HG03175 (cell line): ENCODE results near the gene PRLHR.
"Not testable (repeated sequence)": the region's sequence is repeated elsewhere in the genome, so short reads cannot be mapped to it uniquely, and the experiment has no call there.

Experiments
- ATAC-seq: cut with Tn5 transposase; IDR thresholded peaks from one replicate; pipeline ENCODE4 v1.9.1; 2021; ENCODE audit warnings: mild to moderate bottlenecking, moderate library complexity; ENCODE audit not compliant: unreplicated experiment

PRLHR gene

DNA sequence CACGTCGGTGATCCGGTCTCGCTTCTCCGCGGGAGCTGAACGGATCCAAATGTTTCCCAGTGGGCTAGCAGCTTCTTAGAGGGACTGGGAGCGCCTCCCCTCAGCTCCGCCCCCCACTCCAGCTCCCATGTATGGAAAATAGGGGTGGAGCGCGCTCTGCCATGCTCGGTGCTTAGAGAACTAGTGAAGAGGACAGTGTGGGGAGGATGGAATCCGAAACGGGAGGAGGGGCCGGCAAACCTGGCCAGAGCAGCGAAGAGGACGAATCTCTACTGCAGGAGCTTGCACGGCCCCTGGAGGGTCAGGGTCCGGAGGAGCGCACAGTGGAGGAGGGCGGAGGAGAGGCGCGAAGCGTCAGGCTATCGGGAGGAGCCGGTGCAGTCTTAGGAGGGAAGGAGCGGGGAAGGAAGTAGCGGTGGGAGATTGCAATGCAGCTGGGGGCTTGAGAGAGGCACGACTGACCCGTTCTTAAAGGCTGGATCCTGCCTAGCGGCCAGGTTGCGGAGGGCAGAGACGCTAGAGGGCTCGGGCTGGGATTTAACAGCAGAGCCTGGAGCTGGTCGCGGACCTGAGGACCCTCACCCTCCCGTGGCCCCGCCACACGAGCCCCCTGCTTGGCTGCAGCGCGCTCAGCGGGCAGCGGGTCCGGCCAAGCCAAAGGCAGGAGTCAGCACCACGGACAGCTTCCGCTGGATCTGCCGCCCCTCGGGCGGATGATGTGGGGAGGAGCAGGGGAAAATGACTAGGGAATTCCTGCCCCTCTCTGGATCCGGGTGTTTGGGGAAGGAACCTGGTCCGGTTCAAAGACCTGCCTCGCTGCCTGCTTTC, at the start of gene PRLHR:
Gene PRLHR (minus strand): TSS at position 51 of the 828 bp plus-strand sequence. CDS start 404 bp downstream, outside the sequence.
- no peak for ATAC-seq

DNA sequence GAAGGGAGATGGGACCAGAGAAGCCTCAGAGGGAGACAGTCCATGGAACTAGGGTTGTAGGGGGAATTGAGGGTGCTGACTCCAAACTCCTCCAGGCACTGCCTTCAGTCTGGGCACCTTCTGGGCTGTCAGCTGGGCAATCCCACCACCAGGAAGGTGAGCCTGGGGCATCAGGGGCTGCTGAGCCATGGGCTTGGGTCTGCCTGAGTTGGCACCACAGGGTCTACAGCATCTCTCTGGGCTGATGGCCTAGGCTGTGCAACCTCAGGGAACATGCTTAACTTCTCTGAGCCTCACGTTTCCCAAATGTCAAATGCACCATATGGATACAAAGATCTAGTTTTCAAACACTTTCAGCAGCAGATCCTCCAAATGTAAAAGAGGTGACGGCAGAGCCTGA, 46.8 kb upstream of the PRLHR start:
- ATAC-seq, result no peak

DNA sequence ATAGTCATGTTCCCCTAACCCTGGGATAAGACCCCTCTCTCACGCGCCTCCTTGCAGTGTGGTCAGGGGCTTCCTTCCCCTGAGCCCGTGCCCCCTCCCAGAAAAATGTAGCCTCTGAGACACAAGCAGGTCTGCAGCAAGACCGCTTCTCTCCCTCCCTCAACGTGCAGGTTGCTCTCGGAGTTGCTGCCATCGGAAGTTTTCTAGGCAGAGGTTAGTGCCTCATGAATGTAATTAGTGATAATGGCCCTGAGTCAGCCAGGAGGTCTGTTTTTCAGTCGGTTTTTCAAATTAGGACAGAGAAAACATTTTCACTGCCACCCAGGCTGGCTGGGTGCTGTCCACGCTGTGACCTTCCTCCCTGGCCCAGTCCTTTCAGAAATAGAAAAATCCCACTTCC, 43.2 kb upstream of the PRLHR start:
- ATAC-seq, result no peak

DNA sequence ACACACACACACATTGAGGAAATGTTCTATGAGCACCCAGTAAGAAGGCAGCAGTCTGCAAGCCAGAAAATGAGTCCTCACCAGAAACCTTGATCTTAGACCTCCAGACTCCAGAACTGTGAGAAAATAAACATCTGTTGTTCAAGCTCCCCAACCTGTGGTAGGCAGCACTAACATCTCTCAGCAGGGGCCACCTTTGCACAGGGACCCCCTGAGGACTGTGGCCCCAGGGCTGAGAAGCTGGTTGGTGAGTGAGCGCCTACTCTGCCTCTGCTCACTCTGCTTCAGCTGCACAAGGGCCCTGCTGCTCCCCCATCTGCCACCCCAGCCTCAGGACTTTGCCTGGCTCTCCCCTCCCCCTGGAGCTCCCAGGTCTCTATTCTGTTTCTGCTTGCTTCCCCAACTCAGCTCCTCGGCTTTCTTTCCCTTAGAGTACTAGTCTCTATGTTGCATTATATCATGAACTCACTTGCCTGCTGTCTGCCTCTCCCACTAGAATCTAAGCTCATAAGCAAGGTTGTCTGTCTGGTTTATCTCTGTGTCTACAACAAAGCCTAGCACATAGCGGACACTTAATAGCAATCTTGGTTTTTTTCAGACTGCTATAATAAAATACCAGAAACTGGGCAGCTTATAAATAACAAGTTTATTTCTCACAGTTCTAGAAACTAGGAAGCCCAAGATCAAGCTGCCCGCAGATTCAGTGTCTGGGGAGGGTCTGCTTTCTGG, 40.4 kb upstream of the PRLHR start:
- ATAC-seq, result no peak

DNA sequence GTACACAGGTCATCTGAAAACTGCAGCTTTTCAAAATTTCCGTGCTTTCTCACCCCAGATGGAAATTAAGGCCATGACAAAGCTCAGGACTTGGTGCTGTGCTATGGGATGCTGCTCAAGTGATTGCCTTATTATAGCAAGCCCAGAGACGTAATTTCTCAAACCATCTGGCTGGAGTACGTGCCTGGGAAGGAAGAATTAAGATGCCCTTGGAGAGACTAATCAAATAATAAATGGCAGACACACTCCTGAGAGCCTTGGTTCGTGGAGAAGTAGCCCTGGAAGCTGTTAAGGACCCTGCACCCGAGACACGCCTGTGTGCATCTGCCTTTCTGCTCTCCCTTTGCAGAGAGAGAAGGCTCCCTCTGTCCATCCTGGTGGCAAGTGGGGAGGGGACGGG, 38.3 kb upstream of the PRLHR start:
- no peak for ATAC-seq

GRCh38 chr10:118629211-118629610, 33.8 kb upstream of the PRLHR start:
- ATAC-seq, result no peak

- ATAC-seq, result no peak
Measured at GRCh38 chr10:118628397-118628796, 32.9 kb upstream of the PRLHR start.

- ATAC-seq, result no peak
Measured at GRCh38 chr10:118626953-118627352, 31.5 kb upstream of the PRLHR start.

GRCh38 chr10:118625504-118625903, 30.1 kb upstream of the PRLHR start:
- no peak for ATAC-seq

DNA sequence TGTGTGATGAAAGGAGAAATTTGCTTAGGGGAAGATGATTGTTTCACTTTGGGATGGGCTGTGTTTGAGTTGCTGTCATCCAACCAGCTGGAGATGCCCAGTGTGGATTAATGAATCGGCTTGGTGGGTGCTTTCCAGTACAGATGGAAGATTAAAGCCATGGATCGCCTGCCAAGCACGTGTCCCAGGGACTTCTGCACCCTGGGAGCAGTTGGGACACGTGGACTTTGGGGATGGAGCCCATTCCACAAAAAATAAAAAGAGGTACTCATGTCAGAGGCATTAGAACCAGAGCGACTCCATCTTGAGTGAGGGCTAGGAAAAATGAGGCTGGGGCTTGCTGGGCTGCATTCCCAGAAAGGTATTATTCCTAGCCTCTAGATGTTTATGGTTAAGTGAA, 29.3 kb upstream of the PRLHR start:
- ATAC-seq, result no peak

GRCh38 chr10:118621304-118621942, 26.0 kb upstream of the PRLHR start:
- ATAC-seq, result no peak

- ATAC-seq, result not testable (repeated sequence)
Measured at GRCh38 chr10:118613863-118614262, 18.4 kb upstream of the PRLHR start.

DNA sequence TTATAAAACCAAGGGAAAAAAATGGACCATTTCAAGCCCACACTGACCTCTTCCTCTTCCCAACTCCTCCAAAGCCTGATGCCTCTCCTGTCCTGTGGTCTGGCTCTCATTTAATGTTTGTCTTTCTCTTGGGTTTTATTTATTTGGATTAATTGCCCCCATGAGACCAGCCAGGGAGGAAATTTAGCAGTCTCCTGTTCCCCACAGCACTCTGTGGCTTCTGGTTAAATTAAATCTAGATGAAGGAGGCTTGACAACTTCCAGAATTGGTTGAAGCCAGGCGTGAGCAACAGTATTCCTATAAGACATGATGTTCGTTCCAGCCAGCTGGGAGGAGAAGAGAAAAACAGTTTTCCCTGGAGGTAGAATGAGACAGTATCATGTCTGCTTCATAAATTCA, 15.1 kb upstream of the PRLHR start:
- no peak for ATAC-seq

- no peak for ATAC-seq
Measured at GRCh38 chr10:118607768-118608354, 12.4 kb upstream of the PRLHR start.

DNA sequence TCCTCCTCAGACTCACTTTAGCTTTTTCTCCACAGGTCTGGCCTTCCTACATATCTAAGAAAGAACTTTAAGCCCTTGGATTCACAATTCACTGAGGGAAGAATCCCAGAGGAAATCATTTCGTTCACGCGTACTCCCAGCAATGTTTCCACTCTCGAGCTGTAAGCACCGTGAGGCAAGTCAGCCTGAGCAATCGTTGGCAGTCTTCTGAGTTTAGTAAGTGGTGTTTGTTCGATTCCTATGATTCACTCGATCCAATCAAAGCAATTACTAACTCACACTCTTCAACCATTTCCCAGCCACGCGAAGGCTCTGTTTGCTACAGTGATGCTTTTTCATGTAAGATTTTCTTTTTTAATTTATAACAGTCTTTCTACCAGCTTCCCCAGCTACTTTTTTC, 10.2 kb upstream of the PRLHR start:
- ATAC-seq, result no peak

DNA sequence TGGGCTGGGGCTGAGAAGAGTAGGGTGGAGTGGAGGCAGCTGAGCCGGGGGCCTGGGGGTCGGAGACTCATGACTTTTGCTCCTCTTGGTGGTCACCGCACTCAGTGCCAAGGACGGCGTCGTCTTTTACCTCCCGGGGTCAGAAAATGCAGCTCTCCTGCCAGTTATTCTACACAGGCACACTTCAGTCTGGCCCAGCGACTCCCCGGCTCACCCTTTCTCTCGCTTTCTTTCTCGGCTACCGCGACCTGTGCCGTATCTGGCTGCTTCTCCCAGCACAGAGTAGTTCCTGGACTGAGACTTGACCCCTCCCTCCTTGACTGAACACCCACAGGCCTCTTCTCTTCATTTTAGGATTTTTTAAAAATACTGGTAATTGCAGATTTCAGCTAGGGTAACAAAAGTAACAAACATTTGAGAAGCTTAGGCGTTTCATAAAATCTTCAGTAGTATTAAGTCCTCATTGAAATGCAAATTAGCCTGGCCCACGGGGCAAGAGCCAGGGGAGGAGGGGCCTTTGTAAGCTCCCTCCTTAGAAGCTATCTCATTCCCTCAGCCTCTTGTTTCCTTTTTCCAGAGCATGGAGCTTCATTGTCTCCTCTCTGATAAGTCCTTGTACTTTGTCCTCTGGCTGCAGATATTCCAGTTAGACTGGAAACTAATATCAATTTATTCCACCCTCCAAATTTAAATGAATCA, 1.1 kb upstream of the PRLHR start:
- no peak for ATAC-seq

DNA sequence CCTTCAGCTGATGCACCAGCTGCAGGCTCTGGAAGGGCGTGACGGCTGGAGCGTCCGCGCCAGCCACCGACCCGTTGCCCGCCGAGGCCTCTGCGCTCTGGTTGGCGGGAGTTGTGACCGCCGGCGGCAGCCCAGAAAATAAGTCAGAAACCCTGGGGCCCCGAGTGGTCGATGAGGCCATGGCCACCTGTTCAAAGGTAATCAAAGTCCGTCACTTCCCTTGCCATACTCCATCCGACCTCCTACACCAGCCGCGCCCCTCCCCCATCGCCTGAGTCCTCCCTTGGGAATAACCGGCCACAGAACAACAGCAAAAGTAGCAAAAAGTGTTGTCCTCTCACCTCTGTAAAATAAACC, 406 bp downstream of the PRLHR start:
- no peak for ATAC-seq

- ATAC-seq, result no peak
Measured at GRCh38 chr10:118594392-118595063, 920 bp downstream of the PRLHR start.

DNA sequence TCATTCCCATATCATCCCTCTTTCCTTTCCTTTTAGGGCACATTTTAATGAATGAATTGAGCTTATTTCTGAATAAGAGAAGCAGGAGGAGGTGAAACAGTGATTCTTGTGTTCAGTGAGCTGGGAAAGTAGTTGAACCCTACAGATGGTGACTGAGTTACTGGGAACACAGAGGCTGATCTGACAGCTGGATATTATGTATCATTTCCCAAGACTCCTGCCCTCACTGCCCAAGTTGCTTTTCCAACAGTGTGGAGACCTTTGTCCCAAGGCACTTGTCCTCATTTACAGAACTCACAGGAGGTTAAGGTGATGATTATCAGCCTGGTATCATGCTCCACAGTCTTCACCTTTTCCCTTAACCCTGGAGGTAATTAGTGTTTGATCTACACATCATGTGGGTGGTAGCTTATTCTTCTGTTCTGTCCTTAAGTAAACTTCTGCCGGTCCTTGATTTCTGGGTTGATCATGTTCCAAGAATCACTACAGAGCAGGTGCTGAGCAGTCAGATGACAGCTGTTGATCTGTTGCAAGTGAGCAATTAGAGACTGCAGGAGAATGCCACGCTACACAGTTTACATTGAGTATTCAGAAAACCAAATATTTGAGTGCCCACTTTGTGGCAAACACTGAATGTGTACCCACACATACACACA, 2.6 kb downstream of the PRLHR start:
- no peak for ATAC-seq

DNA sequence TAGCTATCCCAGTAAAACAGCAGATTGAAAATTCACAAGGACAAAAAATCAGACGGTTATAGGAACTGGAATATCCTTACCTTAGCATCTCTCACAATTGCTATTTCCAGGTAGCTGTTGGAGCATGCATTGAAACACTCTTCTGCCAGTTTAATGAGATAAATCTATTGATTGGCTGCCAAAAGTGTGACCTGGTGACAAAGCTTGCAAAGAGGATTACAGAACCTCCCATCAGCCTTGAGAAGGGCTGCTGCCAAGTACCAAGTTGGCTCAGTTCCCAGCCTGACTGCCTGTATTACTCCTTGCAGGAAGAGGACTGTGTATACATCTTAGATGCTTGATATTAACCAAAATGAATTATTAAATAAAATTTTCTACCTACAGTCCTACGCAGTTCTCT, 5.1 kb downstream of the PRLHR start:
- ATAC-seq, result no peak
